IMR-90 (cell line): ENCODE measurements around the gene COX6B2. TPM values are rescaled to one million over a fixed set of nuclear protein-coding genes. Genes with fewer than 3 reads are reported as not detected.

ENCODE experiments used
- ATAC-seq: fragments of 200-7000 bp; cut with Tn5 transposase; 2 replicates; pipeline ENCODE4 v1.9.1; 2020; ENCODE audit warnings: low read depth, mild to moderate bottlenecking, moderate library complexity
- BruUV-seq: library from RNA; stranded (reverse); fragments of 400-500 nt; replicated peaks from 2 replicates; lab custom pipeline; 2021; lab: Mats Ljungman, UMichigan
- CTCF ChIA-PET: fragments of 300-600 bp; formaldehyde crosslinking; extraction: SDS; loops from one replicate; lab custom pipeline; 2021; ENCODE audit warnings: antibody characterized with exemption; lab: Yijun Ruan, JAX
- POLR2A ChIA-PET: fragments of 300-600 bp; sonication (Branson Sonifier 250); formaldehyde crosslinking; loops from one replicate; lab custom pipeline; 2022; ENCODE audit warnings: antibody characterized with exemption; ENCODE audit not compliant: unreplicated experiment; lab: Charles Lee
- DNase-seq: peaks from one replicate; pipeline ENCODE4 v3.0.0; 2013
- H2AFZ ChIP-seq: replicated peaks from 2 replicates; pipeline ENCODE3; 2013; ENCODE audit warnings: low read length, mild to moderate bottlenecking; ENCODE audit not compliant: poor library complexity
- H2AK5ac ChIP-seq: 2 replicates; pipeline ENCODE4 v1.6.1; 2013; ENCODE audit warnings: low read depth, low read length, inconsistent platforms
- H2AK9ac ChIP-seq: replicated peaks from 2 replicates; pipeline ENCODE3; 2013; ENCODE audit warnings: mild to moderate bottlenecking, low read depth, low read length, moderate library complexity; ENCODE audit not compliant: poor library complexity
- H2BK120ac ChIP-seq: 2 replicates; pipeline ENCODE4 v1.6.1; 2013; ENCODE audit warnings: low read depth, low read length, inconsistent platforms
- H2BK15ac ChIP-seq: 3 replicates; pipeline ENCODE4 v1.6.1; 2013; ENCODE audit warnings: low read depth, low read length, inconsistent platforms
- H2BK20ac ChIP-seq: 2 replicates; pipeline ENCODE4 v1.6.1; 2013; ENCODE audit warnings: low read depth, mild to moderate bottlenecking, inconsistent platforms, low read length, moderate library complexity
- H2BK5ac ChIP-seq: 2 replicates; pipeline ENCODE4 v1.6.1; 2013; ENCODE audit warnings: mild to moderate bottlenecking, low read depth, low read length, inconsistent platforms; ENCODE audit not compliant: poor library complexity, severe bottlenecking
- H3K14ac ChIP-seq: replicated peaks from 2 replicates; pipeline ENCODE4 v1.6.1; 2013; ENCODE audit warnings: low read depth, low read length, inconsistent platforms
- H3K18ac ChIP-seq: 2 replicates; pipeline ENCODE4 v1.6.1; 2013; ENCODE audit warnings: low read depth, low read length, control low read depth
- H3K23ac ChIP-seq: 2 replicates; pipeline ENCODE4 v1.6.1; 2013; ENCODE audit warnings: low read depth, low read length, inconsistent platforms
- H3K27ac ChIP-seq: 2 replicates; pipeline ENCODE4 v1.5.1; 2013; ENCODE audit warnings: mild to moderate bottlenecking, control low read depth, low read length; ENCODE audit not compliant: insufficient read depth
- H3K27me3 ChIP-seq: 2 replicates; pipeline ENCODE4 v1.6.1; 2013; ENCODE audit warnings: low read length; ENCODE audit not compliant: control insufficient read depth, insufficient read depth
- H3K36me3 ChIP-seq: 2 replicates; pipeline ENCODE4 v1.6.1; 2013; ENCODE audit warnings: low read length, mixed read lengths; ENCODE audit not compliant: control insufficient read depth, insufficient read depth
- H3K4ac ChIP-seq: 2 replicates; pipeline ENCODE4 v1.6.1; 2013; ENCODE audit warnings: low read depth, low read length, inconsistent platforms
- H3K4me1 ChIP-seq: 2 replicates; pipeline ENCODE4 v1.6.1; 2013; ENCODE audit warnings: low read length, mixed read lengths; ENCODE audit not compliant: control insufficient read depth, insufficient read depth
- H3K4me2 ChIP-seq: 2 replicates; pipeline ENCODE4 v1.6.1; 2013; ENCODE audit warnings: low read depth, mild to moderate bottlenecking, control low read depth, low read length, moderate library complexity
- H3K4me3 ChIP-seq: 2 replicates; pipeline ENCODE4 v1.5.1; 2013; ENCODE audit warnings: low read depth, mild to moderate bottlenecking, control low read depth, low read length, moderate library complexity; ENCODE audit not compliant: insufficient read depth
- H3K56ac ChIP-seq: 2 replicates; pipeline ENCODE4 v1.6.1; 2013; ENCODE audit warnings: low read length, inconsistent platforms; ENCODE audit not compliant: insufficient read depth; ENCODE audit errors: extremely low read depth
- H3K79me1 ChIP-seq, 2 experiments: 2 replicates each; pipeline ENCODE4 v1.6.1; 2013; ENCODE audit warnings: low read length in 2 of 2, inconsistent platforms in 1 of 2, low read depth in 1 of 2
- H3K9ac ChIP-seq: 2 replicates; pipeline ENCODE4 v1.6.1; 2013; ENCODE audit warnings: low read depth, low read length, control low read depth
- H3K9me1 ChIP-seq: 2 replicates; pipeline ENCODE4 v1.6.1; 2013; ENCODE audit warnings: low read length, inconsistent platforms; ENCODE audit not compliant: insufficient read depth
- H3K9me3 ChIP-seq: 2 replicates; pipeline ENCODE4 v1.6.1; 2013; ENCODE audit warnings: low read length; ENCODE audit not compliant: control insufficient read depth, insufficient read depth
- H4K20me1 ChIP-seq: 2 replicates; pipeline ENCODE4 v1.6.1; 2013; ENCODE audit warnings: low read length, inconsistent platforms; ENCODE audit not compliant: insufficient read depth
- H4K5ac ChIP-seq: 2 replicates; pipeline ENCODE4 v1.6.1; 2013; ENCODE audit warnings: mild to moderate bottlenecking, low read depth, low read length, control low read depth
- H4K8ac ChIP-seq, 2 experiments: 2 replicates each; pipeline ENCODE4 v1.6.1; 2013; ENCODE audit warnings: low read depth in 2 of 2, low read length in 2 of 2, control low read depth in 1 of 2, inconsistent platforms in 1 of 2
- H4K91ac ChIP-seq: 2 replicates; pipeline ENCODE4 v1.6.1; 2013; ENCODE audit warnings: low read depth, low read length, inconsistent platforms; ENCODE audit not compliant: insufficient read depth
- MXI1 ChIP-seq: IDR thresholded peaks from 2 replicates; pipeline ENCODE4 v1.6.1; 2012; ENCODE audit warnings: low read depth, mild to moderate bottlenecking, low read length, moderate library complexity, borderline replicate concordance
- NFE2L2 ChIP-seq: fragments of 150-350 bp; IDR thresholded peaks from 2 replicates; pipeline ENCODE4 v1.6.1; 2016; ENCODE audit warnings: low read depth, mild to moderate bottlenecking, low read length
- RCOR1 ChIP-seq: IDR thresholded peaks from 2 replicates; pipeline ENCODE4 v1.6.1; 2012; ENCODE audit warnings: mild to moderate bottlenecking, low read length, improper control_type of control experiment; ENCODE audit not compliant: insufficient replicate concordance
- WGBS, 2 experiments: methylation state at CpG; one replicate each; pipeline versions ENCODE4 v1.1.5 to v1.1.7; 2013; ENCODE audit warnings: missing lambda C conversion rate in 2 of 2; ENCODE audit not compliant: insufficient read length in 1 of 2; ENCODE audit errors: extremely low coverage in 2 of 2; 5-methylcytosine and 5-hydroxymethylcytosine counted together
- dilution Hi-C: fragments of 300-500 bp; cut with HindIII; formaldehyde crosslinking; loops from one replicate; pipeline ENCODE4 v1.14.3; 2018; ENCODE audit warnings: low sequenced_read_pairs; ENCODE audit not compliant: unreplicated experiment
- in situ Hi-C: fragments of 300-500 bp; cut with MboI; formaldehyde crosslinking; loops from 3 replicates; pipeline ENCODE4 v1.14.3; 2019; ENCODE audit warnings: low sequenced_read_pairs, inconsistent platforms, mixed read lengths
- intact Hi-C: fragments of 100-400 bp; cut with micrococcal nuclease; formaldehyde crosslinking; loops from 2 replicates; pipeline ENCODE4 v1.10.0; 2022
- polyA plus RNA-seq, 3 experiments: library from polyadenylated mRNA; depleted of rRNA; stranded (reverse); fragments of >200 nt; gene quantifications; 2 replicates each; pipeline ENCODE4 v1.2.3, GENCODE V29; 2012; ENCODE audit warnings: low replicate concordance in 1 of 3
- total RNA-seq: library from RNA; depleted of rRNA; stranded (reverse); fragments of >200 nt; gene quantifications from 2 replicates; pipeline ENCODE4 v1.2.3, GENCODE V29; 2012

COX6B2 gene
- total and polyA plus RNA-seq, 2 of the 4 experiments (the other 2 are of a cell fraction): 0.19 TPM; not detected in 1

GRCh38 chr19:55353803-55354697 lies 469 bp downstream of the COX6B2 start:
- Histone ChIP-seq H3K9ac (0 out of 2 replicates have a peak overlapping the region, but pooled peaks have one; percentile 7), H3K9me3 (no peaks in the 10 kb centered on the region), H3K4ac (no peak overlapping the region), H3K18ac (no peak overlapping the region; the same call in 1 of the 2 replicates), H3K36me3 (no peaks in the 10 kb centered on the region), H3K14ac (no peak overlapping the region; the same call in 1 of the 2 replicates), H3K4me3 (peak overlapping the region; percentile 65), H3K23ac (no peak overlapping the region), H2AK9ac (no peak overlapping the region), H3K9me1 (no peaks in the 10 kb centered on the region), H2AK5ac (no peak overlapping the region), H3K79me1 (no peaks in the 10 kb centered on the region), H3K4me1 (peaks cover 5% of the 10 kb centered on the region; the same call in 1 of the 2 replicates), H2BK120ac (no peak overlapping the region), H3K56ac (no peak overlapping the region), H2AFZ (peak overlapping the region; percentile 93), H3K27me3 (peaks cover 43% of the 10 kb centered on the region), H2BK15ac (no peak overlapping the region; the same call in 2 of the 3 replicates), H2BK5ac (no peak overlapping the region), H3K4me2 (peak overlapping the region; percentile 86), H4K91ac (peak overlapping the region; percentile 34; the same call in 1 of the 2 replicates), H4K5ac (no peak overlapping the region), H4K20me1 (peaks cover 7% of the 10 kb centered on the region; the same call in 1 of the 2 replicates), H2BK20ac (no peak overlapping the region), H4K8ac (peak overlapping the region in 1 of 2 experiments; percentile 50; a peak in 1 of 4 replicates), H3K27ac (peak overlapping the region; percentile 21; the same call in 1 of the 2 replicates)
- dilution Hi-C loops: no loop called here
- ATAC-seq (peak; percentile 99), DNase-seq (peak; percentile 43)
- CTCF ChIA-PET: no interaction called here
- 0% methylated on average over 23 of the region's 72 CpGs; no CpG with 5 or more reads in 1 of the 2 experiments for WGBS, 2 experiments
- POLR2A ChIA-PET: no interaction called here
- in situ Hi-C loops: no loop called here
- BruUV-seq: no TSS peak
- no peak for TF ChIP-seq NFE2L2
- TF ChIP-seq MXI1: 0 out of 2 replicates have a peak, but pooled peaks have one; percentile 15
- no peak for TF ChIP-seq RCOR1
- intact Hi-C loops: no loop called here
